Daoy (cell line): Measurements from ENCODE around the gene C3orf49. TPM values are rescaled to one million over a fixed set of nuclear protein-coding genes. Genes with fewer than 3 reads are reported as not detected.

Source experiments
- DNase-seq: peaks from one replicate; pipeline ENCODE4 v3.0.0-alpha.2; 2015; ENCODE audit warnings: low read depth
- total RNA-seq: library from RNA; depleted of rRNA; stranded (reverse); fragments of >200 nt; shearing (Covaris generic); gene quantifications from 2 replicates; pipeline ENCODE4 v1.2.3, GENCODE V29; 2014; rRNA removed

Gene C3orf49, protein sequence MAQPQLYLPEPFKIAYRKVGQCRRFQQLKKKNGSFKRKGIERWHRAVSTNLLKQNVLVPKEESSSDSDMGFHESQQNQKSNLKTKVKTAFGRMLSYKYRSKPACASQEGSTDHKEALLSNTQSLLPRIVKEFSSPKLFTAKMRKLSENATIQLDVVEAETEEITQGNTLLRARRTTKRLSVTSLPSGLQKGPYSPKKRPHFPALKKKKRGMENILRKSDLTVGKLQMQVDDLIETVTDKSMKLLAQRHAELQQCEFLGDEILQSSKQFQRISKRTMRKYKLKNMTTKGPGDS
- not detected in 2 replicates for total RNA-seq

DNA sequence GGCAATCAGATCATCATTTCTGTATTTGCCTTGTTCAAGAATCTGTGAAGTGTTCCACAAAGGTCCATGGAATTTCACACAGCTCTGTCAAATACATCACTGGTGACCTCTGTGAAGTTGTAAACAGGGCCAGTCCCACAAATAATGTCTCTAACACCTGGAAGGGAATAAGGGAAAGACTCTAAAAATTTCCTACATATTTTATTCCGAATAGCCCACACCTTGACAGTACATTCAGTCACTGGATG, at the start of gene C3orf49:
TSS of gene C3orf49 (plus strand) at position 149 of the 248 bp plus-strand sequence. CDS start 173 bp downstream, outside the sequence.
- DNase-seq = no peak

DNA sequence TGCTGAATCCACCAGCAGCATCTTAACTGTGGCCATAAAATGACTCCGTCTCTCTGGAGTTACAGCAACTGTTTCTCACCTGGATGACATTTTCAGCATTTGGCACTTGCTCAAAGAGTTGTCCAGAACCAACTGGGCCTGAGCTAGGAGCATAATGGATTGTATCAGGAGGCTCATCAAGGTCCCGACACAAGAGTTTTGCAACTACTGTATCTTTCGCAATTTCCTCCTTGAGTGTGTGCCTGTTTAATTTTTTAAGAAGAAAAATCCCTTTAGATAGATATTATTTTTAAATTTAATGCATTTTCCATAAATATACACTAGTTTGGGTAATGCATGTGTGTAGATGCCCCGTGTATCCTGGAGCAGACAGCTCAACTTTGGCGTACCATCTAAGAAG, 44.3 kb upstream of the C3orf49 start:
- no peak for DNase-seq

DNA sequence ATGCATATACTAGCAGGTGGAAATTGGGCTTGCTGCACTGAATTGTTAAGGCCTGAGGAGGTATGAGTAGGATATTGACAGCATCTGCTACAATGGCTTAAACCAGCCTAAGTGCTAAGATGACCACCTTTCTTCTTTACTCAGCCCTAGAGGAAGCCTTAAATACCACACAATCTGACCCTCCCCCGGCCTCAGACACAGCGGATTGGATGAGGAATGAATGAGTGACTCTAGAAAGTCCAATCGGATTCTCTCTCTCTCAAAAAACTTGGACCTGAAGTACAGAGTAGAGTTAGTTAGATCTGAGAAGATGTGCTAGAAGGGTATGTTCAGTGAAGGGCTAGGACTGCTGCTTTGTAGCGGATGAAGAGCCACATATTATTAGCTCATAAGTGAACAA, 39.9 kb upstream of the C3orf49 start:
- DNase-seq = no peak

DNA sequence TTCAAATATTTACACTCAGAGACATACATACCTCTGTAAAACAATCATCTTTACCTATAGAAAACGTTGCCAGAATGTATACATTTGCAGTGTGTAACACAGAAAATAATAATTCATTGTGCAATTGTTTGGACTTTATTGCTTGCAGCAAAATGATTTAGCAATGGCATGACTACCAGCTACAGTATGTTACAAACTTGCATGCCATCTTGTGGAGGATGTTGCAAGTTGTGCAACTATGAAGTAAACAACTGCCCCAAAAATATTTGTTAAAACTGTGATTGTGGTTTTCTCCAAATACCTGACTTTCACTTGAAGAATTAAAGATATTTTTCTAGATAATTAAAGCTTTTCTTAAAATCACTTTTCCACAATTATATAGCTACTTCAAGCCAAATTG, 27.1 kb upstream of the C3orf49 start:
- DNase-seq = peak; percentile 15

DNA sequence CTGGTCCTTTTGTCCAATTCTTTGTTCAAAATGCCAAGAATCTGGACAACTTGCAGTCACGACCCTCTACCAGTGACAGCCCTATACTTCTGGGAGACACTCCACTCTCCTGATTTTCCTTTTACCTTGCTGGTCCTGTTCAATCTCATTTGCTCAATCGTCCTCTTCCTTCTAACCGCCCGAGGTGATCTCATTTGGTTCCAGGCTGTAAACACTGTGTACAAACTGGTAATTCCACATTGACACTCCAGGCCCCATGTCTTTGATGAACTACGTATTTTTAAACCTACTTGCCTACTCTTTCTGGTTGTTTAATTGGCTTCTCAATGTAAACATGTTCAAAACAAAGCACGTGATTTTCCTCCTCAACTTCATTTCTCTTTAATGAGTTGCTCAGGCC, 23.7 kb upstream of the C3orf49 start:
- no peak for DNase-seq

DNA sequence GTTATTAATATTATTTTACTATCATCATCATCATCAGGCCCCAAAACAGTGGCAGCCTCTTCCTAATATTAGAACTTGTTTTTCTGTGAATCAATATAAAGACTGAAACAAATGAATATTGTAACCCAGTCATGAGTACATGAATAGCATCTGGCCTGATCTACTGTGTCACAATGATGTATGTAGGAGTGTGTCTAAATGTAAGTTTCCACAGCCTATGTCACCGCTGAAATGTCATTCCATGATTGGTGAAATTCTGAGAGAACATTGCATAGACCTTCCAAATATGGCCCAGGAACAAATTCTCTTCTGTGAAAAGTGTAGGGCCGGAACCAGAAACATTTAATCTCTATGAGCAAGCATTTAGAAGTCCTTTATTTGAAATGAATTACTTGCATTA, 20.6 kb upstream of the C3orf49 start:
- DNase-seq = no peak

DNA sequence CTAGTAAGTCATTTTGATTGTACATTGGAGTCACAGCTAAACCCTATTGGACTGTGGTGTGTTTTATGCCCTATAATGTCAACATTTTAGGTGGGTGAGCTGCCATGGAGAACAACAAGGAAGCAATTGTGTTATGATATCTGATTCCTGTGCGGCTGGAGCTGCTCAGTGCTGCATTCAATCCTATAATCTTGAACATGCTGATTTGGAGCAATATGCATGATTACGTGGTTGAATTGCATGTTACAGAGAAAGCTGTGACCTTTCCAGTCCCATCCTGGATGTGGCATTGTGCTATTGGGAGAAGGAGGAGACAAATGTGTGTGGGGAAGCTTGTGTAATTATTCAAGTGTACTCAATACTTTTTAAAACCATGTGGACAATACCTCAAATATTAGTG, 20.1 kb upstream of the C3orf49 start:
- DNase-seq = no peak

DNA sequence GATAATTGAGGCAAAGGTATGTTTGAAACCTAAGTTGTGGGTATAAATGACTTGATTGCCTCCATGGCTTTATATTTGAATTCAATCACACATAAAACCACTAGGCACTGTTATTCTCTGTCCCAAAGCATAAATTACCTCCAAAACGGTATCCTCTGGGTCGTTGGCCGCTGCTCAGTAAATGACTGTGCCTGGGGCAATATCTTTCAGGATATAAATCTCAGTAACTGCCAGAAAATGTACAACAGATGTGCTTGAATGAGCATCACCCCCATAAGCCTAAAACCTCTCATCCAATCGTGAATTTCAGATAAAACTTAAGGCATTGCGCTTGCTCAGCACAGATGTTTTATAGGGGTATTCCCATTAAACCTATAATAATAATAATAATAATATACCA, 19.0 kb upstream of the C3orf49 start:
- no peak for DNase-seq

DNA sequence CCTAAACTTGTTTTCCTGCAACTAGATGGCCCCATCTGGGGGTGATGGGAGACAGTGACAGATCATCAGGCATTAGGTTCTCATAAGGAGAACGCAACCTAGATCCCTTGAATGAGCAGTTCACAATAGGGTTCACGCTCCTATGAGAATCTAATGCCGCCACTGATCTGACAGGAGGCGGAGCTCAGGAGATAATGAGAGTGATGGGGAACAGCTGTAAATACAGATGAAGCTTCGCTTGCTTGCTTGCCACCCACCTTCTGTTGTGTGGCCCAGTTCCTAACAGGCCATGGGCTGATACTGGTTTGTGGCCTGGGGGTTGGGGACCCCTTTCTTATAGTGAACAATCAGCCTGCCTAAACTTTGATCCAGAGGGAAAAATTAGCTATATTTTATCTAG, 15.2 kb upstream of the C3orf49 start:
- DNase-seq = no peak

DNA sequence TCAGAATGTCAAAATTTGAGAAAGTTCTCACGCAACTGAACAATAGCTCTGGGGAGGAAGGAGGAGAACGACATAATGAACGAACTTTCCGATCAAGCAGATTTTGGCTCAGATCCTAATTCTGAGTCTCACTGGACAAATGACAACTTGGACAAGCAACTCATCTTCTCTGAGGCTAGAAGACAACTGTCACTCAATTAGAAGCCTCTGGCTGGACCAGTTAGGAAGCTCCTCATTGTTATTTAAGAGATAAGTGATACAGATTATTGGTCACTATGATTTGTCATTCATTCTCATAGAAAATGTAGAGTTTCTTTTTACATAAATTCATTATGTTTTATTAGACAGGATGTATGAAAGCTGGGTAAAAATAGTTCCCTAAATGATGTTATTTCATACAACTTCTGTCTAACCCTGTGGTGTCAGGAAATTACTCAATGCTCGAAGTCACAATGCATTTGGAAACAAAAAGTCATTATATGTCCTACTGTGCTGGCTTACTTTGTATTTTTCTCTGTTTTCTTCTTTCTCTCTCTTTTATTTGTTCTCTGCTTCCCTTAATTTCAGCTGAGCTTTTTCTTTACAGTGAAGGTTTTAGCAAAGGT, 11.0 kb upstream of the C3orf49 start:
- no peak for DNase-seq

DNA sequence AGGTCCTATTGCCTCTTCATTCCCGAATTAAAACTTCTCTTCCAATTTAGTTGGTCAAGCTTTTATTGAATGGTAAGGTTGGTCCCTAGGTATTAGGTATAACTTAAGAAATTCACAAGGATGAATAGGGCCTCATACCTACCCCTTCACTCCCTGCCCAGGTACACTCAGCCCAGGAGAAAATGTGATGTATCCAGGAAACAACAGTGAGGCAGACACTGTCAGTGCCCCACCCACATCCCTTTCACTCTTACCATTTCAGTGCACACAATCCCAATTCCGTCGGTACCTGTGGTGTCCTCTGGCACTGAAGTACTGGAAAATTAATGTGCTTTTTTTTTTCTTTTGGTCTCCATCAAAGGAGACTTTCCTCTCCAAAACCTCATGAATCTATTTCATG, 10.5 kb upstream of the C3orf49 start:
- DNase-seq = no peak

DNA sequence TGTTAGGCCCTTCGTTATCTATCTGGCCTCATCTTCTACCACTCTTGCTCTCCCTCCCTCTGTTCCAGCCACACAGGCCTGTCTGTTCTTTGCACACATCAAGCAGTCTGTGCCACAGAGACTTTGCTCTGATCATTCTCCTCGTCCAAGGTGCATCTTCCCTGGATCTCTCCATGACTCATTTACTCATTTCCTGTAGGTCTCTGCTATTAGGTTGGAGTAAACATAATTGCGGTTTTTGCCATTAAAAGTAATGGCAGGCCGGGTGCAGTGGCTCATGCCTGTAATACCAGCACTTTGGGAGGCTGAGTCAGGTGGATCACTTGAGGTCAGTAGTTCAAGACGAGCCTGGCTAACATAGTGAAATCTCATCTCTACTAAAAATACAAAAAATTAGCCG, 9.5 kb upstream of the C3orf49 start:
- DNase-seq = peak; percentile 67

DNA sequence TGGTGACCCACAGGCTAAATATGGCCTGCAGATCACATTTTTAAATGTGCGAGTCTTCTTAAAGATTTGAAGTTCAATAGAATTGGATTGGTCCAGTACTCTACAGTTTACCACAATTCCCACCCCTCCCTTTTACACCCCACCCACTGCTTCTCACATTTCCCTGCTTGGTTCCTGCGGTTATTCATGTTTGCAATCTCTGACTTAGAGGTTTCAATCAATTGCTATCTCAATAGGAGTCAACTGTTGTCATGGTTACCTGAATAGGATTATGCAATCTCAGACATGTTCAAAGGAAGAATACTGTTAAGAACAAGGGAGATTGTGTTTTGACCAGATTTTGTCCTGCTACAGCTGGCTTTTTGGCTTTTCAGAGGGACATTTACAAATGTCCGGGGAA, 4.9 kb upstream of the C3orf49 start:
- no peak for DNase-seq

DNA sequence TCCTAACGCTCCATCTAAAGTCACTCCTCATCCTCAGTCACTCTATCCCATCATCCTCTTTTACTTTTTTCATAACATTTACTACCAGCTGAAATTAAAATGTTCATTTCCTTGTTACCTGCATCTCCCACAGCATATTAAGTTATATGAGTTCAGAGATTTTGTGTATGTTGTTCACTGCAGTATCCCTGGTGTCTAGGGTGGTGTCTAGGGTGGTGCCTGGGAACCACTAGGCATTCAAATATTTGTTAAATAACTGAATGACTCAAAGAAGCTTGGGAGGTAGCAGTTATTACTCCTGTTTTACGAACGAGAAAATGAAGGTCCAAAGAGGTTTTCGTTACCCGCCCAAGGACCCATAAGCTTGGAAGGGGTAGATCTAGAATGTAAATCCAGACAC, 1.9 kb upstream of the C3orf49 start:
- DNase-seq = no peak

DNA sequence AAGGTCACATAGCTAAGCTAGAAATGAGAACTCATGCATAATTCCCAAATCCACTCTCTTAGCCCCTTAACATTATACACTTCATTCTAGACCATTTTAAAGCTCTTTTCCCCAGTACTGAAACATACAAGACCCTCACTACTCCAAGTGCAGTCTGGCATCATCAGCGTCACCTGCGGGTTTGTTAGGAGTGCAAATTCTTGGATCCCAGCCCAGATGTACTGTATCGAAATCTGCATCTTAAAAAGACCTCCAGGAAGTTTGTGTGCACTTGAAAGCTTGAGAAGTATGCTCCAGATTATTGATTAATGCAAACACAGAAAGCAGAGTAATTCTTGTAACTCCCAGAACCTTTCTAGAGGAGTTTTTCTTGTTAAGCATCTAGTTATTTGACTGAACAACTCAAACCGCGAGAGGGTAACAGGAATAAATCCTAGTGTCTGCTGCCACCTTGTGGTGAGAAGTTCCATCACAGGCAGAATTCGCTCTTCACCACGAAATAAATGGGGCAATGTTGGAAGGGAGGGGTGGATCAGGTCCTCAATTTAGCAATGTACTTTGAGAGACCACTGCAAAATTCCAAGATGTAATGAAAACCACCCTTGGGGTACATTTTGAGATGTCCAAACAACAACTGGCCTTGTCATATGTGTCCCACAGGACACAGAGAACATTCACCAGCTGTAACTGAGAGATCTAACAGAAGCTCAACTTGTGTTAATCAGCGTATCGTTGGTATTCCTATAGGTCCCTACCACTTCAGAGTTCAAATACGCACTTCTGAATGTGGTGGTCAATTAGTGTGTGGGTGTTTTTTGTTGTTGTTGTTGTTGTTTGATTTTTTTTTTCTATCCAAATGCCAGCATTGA, 583 bp upstream of the C3orf49 start:
- peak; percentile 37 for DNase-seq

DNA sequence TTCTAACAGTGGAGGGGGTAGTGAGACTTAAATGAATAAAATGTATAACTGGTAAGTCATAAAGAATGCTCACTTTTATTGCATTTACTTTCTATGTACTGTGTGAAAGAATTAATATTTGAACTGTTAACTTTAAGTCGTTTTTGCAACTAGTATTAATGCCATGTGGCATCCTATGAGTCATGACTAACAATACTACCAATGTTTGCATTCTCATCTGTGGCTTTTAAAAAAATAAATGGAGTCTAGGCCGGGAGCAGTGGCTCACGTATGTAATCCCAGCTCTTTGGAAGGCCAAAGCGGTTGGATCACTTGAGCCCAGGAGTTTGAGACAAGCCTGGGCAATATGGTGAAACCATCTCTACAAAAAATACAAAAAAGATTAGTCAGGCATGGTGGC, 5.2 kb downstream of the C3orf49 start:
- peak; percentile 62 for DNase-seq

DNA sequence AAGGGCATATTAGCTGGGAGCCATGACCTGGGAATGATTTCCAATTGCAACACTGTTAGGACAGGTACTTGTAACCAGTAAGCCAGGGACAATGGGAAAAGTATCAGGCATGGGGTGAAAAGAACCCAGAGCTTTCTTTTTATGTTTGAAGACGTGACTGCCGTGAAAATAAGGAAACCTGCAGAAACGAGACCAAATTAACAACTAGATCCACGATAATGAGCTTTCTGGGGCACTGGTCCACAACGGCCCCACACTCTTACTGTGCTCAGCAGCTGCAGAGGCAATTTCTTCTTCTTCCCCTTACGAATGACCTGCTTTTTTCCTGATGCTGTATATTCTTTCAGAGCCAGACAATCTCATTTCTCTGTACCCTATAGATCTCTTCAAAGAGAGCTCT, 11.4 kb downstream of the C3orf49 start:
- DNase-seq = no peak

DNA sequence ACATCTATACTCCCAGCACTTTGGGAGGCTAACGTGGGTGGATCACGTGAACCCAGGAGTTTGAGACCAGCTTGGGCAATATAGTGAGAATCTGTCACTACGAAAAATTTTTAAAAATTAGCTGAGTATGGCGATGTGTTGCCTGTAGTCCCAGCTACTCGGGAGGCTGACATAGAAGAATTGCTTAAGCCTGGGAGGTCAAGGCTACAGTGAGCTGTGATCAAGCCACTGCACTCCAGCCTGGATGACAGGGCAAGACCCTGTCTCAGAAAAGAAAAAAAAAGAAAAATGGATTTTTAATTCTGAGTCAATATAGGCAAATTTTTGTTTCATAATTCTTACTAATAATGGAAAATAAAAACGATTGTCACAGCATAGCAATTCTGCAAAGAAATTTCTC, 13.3 kb downstream of the C3orf49 start:
- DNase-seq = no peak

DNA sequence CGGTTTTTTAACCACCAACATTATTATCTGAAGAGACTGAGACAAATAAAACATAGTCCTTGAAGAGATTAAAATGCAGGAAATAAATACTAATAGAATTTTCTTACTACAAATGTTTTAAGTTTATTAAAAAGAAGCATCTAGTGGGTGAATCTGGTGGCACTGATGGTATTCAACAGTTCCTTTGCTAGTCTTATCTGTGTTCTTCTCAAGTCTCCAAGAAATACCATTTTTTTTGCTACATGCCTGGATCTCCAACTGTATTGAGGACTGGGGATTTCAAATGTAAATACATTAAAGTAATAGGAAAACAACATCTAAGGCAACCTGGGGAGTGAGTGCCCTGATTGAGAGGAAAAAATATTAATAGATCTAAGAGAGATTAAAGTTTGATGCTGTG, 22.6 kb downstream of the C3orf49 start:
- DNase-seq = no peak

DNA sequence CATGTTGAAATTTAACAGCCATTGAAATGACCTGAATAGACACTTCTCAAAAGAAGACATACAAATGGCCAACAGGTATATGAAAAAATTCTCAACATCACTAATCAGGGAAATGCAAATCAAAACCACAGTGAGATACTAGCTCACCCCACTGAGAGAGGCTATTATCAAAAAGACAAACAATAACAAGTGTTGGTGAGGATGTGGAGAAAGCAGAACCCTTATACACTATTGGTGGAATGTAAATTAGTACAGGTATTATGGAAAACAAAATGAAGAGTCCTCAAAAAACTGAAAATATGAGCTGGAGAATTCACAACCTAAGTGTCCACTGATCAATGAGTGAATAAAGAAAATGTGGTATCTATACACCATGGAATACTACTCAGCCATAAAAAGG, 23.0 kb downstream of the C3orf49 start:
- no peak for DNase-seq

DNA sequence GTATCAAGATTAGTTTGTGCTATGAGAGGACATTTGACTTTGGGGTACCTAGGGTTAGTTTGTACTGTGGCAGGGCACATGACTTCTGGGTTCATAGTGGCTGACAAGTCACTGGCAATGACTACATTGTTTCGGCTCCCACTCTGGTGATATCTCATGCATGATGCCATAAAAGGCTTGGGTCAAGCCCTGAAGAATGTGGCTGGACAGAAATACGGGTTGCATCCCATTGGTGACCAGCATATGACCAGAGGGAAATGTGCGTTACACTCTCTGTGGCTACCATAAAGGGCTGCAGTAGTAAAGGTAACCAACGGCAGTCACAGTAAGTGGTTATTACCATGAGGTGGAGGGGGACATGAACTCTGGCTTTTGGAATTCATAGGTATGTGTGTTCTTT, 26.1 kb downstream of the C3orf49 start:
- no peak for DNase-seq

DNA sequence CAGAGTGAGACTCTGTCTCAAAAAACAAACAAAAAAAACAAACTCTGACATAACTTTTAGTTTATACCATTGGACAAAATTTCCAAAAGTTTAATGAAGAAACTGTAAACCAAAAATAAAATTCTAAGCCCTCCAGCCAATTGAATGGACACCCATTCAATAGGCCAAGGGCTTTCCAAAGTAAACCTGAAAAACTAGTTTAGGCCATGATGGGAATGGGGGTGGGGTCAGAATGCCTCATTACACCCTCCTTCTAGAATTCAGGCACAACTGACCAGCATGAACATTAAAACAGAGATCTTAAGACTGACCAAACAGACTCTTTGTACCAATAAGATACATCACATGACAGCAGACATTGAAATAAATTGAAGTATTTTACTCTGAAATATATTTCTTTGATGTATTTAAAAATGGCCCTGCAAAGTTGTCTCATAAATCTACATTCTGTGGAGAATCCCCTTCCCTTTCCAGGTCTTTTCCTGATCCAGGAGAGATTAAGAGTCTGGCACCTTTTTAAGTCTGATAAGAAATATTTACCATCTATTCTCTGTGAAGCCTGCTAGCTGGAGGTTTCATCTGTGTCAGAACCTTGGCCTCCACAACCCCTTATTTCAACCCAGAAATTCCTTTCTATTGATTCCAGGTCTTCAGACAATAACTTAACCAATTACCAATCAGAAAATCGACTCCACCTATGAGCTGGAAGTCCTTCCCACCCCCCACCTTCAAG, 28.8 kb downstream of the C3orf49 start:
- no peak for DNase-seq

DNA sequence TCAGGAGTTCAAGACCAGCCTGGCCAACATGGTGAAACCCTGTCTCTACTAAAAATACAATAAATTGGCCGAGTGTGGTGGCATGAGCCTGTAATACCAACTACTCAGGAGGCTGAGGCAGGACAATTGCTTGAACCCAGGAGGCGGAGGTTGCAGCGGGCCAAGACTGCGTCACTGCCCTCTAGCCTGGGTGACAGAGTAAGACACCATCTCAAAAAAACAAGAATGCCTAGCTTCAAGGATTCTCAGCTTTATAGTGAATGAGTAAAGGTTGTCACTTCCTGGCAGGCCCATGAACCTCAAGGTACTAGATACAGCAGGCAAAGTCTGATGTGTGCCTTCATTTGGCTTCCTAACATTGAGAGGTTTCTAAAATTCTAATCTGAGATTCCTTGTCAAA, 30.1 kb downstream of the C3orf49 start:
- DNase-seq = no peak
